Prostate gland (tissue), 2 donors: ENCODE data around the gene DPP10.

Experiments used
- POLR2A ChIP-seq: fragments of 450-650 bp; IDR thresholded peaks from one replicate; pipeline ENCODE4 v1.6.1; 2016; ENCODE audit warnings: antibody characterized with exemption, mild to moderate bottlenecking
- TF ChIP-seq, protein P1 (sequence below), 4 experiments: fragments of 200-600 bp in 2 of 4; fragments of 450-650 bp in 2 of 4; sonication (generic) in 2 of 4; IDR thresholded peaks; 1 replicate in 3 of 4; 2 replicates in 1 of 4; pipeline ENCODE4 v1.5.1; 2016 to 2019; ENCODE audit warnings: antibody characterized with exemption in 4 of 4, mild to moderate bottlenecking in 2 of 4, moderate library complexity in 2 of 4

DNA sequence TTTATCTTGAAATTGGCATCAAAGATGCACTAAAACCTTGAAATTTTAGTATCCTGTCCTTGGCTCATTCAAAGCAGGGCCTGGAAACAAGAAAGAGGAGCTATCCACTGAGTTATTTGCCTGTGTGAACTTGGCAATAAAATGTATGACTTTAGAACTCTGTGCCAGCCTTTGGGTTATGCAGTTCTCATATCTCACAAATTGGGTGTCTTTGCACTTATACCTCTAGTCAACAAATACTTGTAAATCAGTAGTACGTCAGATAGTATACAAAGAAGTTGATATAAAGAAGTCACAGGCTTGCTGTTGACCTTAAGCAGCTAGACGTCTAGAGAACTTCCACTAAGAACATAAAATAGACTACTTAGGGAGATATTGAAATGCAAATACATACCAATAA, 1331.9 kb downstream of the DPP10 start:
- no peak for TF ChIP-seq POLR2A
- TF ChIP-seq, protein P1, sequence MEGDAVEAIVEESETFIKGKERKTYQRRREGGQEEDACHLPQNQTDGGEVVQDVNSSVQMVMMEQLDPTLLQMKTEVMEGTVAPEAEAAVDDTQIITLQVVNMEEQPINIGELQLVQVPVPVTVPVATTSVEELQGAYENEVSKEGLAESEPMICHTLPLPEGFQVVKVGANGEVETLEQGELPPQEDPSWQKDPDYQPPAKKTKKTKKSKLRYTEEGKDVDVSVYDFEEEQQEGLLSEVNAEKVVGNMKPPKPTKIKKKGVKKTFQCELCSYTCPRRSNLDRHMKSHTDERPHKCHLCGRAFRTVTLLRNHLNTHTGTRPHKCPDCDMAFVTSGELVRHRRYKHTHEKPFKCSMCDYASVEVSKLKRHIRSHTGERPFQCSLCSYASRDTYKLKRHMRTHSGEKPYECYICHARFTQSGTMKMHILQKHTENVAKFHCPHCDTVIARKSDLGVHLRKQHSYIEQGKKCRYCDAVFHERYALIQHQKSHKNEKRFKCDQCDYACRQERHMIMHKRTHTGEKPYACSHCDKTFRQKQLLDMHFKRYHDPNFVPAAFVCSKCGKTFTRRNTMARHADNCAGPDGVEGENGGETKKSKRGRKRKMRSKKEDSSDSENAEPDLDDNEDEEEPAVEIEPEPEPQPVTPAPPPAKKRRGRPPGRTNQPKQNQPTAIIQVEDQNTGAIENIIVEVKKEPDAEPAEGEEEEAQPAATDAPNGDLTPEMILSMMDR (IDR thresholded peaks at IDR 0.05): no peak
